Measurements from ENCODE around the gene COPS6. TPM values are rescaled to one million over a fixed set of nuclear protein-coding genes. Genes with fewer than 3 reads are reported as not detected.

COPS6 gene
- total RNA-seq, 1 donor from 2014 or later: 114 TPM

GRCh38 chr7:100102950-100103840, 14.4 kb downstream of the COPS6 start:
- intact Hi-C loops (cut with micrococcal nuclease): no loop called here
- Histone ChIP-seq H3K27ac (replicated peaks) (no peak overlapping the region), H3K36me3 (peaks cover 65% of the 10 kb centered on the region)

GRCh38 chr7:100105534-100105933, 16.8 kb downstream of the COPS6 start:
- H3K4me1 ChIP-seq: peaks cover 18% of the 10 kb centered on the region
- no peaks in the 10 kb centered on the region for H3K9me3 ChIP-seq (replicated peaks)
- no peak for TF ChIP-seq CTCF (IDR thresholded peaks at IDR 0.05; ENCODE audit: borderline replicate concordance)
- intact Hi-C loops (cut with micrococcal nuclease): no loop called here
- H3K27ac ChIP-seq (replicated peaks): no peak overlapping the region
- peaks cover 75% of the 10 kb centered on the region for H3K36me3 ChIP-seq
- no peak for DNase-seq
- no peaks in the 10 kb centered on the region for H3K27me3 ChIP-seq (ENCODE audit: low read depth)
- no peak overlapping the region for H3K4me3 ChIP-seq

More at GRCh38 chr7:100102950-100103840, 14.4 kb downstream of the COPS6 start:
- H3K9me3 ChIP-seq (replicated peaks): no peaks in the 10 kb centered on the region
- no peak for DNase-seq
- H3K27me3 ChIP-seq (ENCODE audit: low read depth): no peaks in the 10 kb centered on the region
- no peak overlapping the region for H3K4me3 ChIP-seq
- TF ChIP-seq CTCF (IDR thresholded peaks at IDR 0.05; ENCODE audit: borderline replicate concordance): no peak
- H3K4me1 ChIP-seq: peaks cover 37% of the 10 kb centered on the region

- TF ChIP-seq CTCF (IDR thresholded peaks at IDR 0.05; ENCODE audit: borderline replicate concordance): no peak
- H3K4me1 ChIP-seq: peaks cover 10% of the 10 kb centered on the region
- no peak for DNase-seq
- no peaks in the 10 kb centered on the region for H3K27me3 ChIP-seq (ENCODE audit: low read depth)
- H3K9me3 ChIP-seq (replicated peaks): no peaks in the 10 kb centered on the region
- intact Hi-C loops (cut with micrococcal nuclease): no loop called here
- H3K36me3 ChIP-seq: peaks cover 86% of the 10 kb centered on the region
- no peak overlapping the region for H3K27ac ChIP-seq (replicated peaks)
- H3K4me3 ChIP-seq: no peak overlapping the region
These were observed 17.9 kb downstream of the COPS6 start for GRCh38 chr7:100106633-100107032.

GRCh38 chr7:100107125-100107737, 18.5 kb downstream of the COPS6 start:
- no peaks in the 10 kb centered on the region for H3K9me3 ChIP-seq (replicated peaks)

GRCh38 chr7:100107890-100108289, 19.1 kb downstream of the COPS6 start:
- no peaks in the 10 kb centered on the region for H3K27me3 ChIP-seq (ENCODE audit: low read depth)
- DNase-seq: no peak
- H3K4me1 ChIP-seq: no peaks in the 10 kb centered on the region
- H3K9me3 ChIP-seq (replicated peaks): no peaks in the 10 kb centered on the region
- no peak overlapping the region for H3K27ac ChIP-seq (replicated peaks)
- H3K4me3 ChIP-seq: no peak overlapping the region
- intact Hi-C loops (cut with micrococcal nuclease): no loop called here
- H3K36me3 ChIP-seq: peaks cover 96% of the 10 kb centered on the region
- TF ChIP-seq CTCF (IDR thresholded peaks at IDR 0.05; ENCODE audit: borderline replicate concordance): no peak

More at GRCh38 chr7:100107125-100107737, 18.5 kb downstream of the COPS6 start:
- Histone ChIP-seq H3K27ac (replicated peaks) (no peak overlapping the region), H3K36me3 (peaks cover 92% of the 10 kb centered on the region), H3K4me1 (peaks cover 4% of the 10 kb centered on the region), H3K4me3 (no peak overlapping the region), H3K27me3 (ENCODE audit: low read depth) (no peaks in the 10 kb centered on the region)
- no peak for TF ChIP-seq CTCF (IDR thresholded peaks at IDR 0.05; ENCODE audit: borderline replicate concordance)
- no peak for DNase-seq
- intact Hi-C loops (cut with micrococcal nuclease): no loop called here
